Epithelial cell of proximal tubule (primary cell): ENCODE results near the gene ADAMTS9. TPM values are rescaled to one million over a fixed set of nuclear protein-coding genes. Genes with fewer than 3 reads are reported as not detected.

Experiments
- DNase-seq: peaks from one replicate; pipeline ENCODE4 v3.0.0-alpha.2; 2011; ENCODE audit warnings: low read depth
- H3K4me3 ChIP-seq: 2 replicates; pipeline ENCODE4 v1.5.1; 2011; ENCODE audit warnings: low read depth, mild to moderate bottlenecking, low read length
- CTCF ChIP-seq: conservative IDR thresholded peaks from 2 replicates; pipeline ENCODE4 v1.5.1; 2012; ENCODE audit warnings: low read depth, mild to moderate bottlenecking, low read length
- total RNA-seq: library from RNA; depleted of rRNA; stranded (reverse); fragments of >200 nt; gene quantifications from 2 replicates; pipeline ENCODE4 v1.2.3, GENCODE V29; 2015

Gene ADAMTS9
- total RNA-seq, 1 donor from 2014 or later, result 92.7 TPM

DNA sequence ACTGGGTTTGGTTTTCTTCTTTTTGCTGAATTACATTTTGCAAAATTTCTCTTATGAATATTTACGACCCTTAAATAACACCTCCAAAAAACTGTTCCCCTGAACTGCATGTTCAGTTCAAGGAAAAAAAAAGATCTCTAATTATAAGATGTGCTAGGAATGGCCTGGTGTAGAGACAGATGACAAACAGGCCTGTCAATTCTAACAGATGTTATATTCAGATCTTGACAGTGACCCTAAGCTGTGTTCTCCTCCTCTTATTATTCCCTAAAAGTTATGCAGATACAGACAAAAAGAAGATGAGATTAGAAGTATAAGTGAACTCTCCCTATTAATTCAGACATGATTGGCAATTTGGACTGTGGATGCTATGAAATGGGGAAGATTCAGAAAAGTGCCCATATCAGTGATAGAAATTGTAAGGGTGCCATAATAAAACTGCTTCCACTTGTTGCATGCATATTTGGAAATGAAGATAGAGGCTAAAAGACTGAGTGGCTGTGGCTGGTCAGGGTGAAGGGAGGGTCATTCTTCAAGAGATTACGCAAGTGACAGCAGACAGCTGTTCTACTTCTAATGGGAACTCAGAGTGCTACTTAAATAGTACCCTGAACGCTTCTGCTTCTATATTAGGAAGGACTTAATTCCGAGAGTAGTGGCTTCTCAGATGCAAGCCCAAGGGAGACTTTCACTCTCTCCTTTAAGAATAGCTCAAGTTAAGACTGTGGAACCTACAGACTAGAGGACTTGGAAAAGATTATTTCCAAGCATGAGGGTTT lies 75.5 kb downstream of the ADAMTS9 start:
- DNase-seq, result no peak
- H3K4me3 ChIP-seq, result no peak overlapping the region
- no peak for TF ChIP-seq CTCF

GRCh38 chr3:64608741-64609140 lies 79.1 kb downstream of the ADAMTS9 start:
- H3K4me3 ChIP-seq, result no peak overlapping the region
- TF ChIP-seq CTCF, result no peak
- DNase-seq, result no peak

- no peak for DNase-seq
- no peak overlapping the region for H3K4me3 ChIP-seq
- no peak for TF ChIP-seq CTCF
These were observed 80.7 kb downstream of the ADAMTS9 start for GRCh38 chr3:64607032-64607551.

- no peak overlapping the region for H3K4me3 ChIP-seq
- no peak for TF ChIP-seq CTCF
- DNase-seq, result no peak
These were observed 83.5 kb downstream of the ADAMTS9 start for GRCh38 chr3:64604313-64604712.

- no peak for TF ChIP-seq CTCF
- H3K4me3 ChIP-seq, result no peak overlapping the region
- DNase-seq, result no peak
These were observed 86.0 kb downstream of the ADAMTS9 start for GRCh38 chr3:64601824-64602223.

DNA sequence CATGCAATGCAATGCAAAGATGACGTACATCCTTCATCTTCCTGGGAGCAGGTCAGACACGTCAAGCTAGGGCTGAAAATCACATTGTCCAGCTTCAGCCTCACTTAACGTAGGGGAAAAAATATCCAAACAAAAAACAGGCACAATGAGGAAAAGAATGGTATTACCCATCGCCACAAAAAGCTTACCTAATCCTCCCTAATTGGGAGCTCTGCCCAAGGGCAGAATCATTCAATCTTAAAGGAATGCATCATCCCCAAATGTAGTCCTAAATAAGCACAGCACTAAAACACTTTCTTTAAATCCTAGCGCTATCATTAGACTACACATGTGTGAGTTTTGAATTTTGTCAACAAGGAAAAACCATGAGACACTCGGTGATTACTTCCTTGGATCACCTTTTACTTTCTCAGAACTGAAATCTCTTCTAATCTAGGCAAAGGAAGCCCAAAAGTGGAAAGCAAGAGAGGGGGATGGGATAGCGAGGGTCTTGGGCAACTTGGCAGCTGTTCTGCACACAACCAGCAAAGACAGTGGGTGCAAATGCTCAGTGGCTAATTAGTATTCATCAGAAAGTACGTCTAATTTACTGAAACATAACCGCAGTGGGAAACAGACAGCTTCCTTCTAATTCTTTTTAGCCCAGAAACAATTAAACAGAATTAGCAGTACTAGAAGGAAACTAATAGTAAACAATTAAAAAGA lies 87.4 kb downstream of the ADAMTS9 start:
- no peak for TF ChIP-seq CTCF
- DNase-seq, result no peak
- no peak overlapping the region for H3K4me3 ChIP-seq
